ENCODE data around the gene MYO3B.

GRCh38 chr2:170237572-170238120 is 59.7 kb downstream of the MYO3B start:
- TF ChIP-seq CTCF (IDR thresholded peaks at IDR 0.05; ENCODE audit: low read length) = no peak
- TF ChIP-seq EZH2 (optimal IDR thresholded peaks at IDR 0.05; ENCODE audit: low read depth, low read length) = no peak
- TF ChIP-seq EZH2phosphoT487 (IDR thresholded peaks at IDR 0.05; ENCODE audit: low read length) = no peak
